B cell (primary cell): ENCODE data around the gene RIIAD1. TPM values are rescaled to one million over a fixed set of nuclear protein-coding genes. Genes with fewer than 3 reads are reported as not detected.

ENCODE experiments used
- ATAC-seq: fragments of 200-7000 bp; cut with Tn5 transposase; one replicate; pipeline ENCODE4 v1.10.0; 2021; ENCODE audit warnings: low read depth, mild to moderate bottlenecking, moderate number of reproducible peaks, moderate library complexity
- CTCF ChIA-PET: fragments of 350-600 bp; sonication (Branson Sonifier 250); formaldehyde crosslinking; loops from one replicate; lab custom pipeline; 2021; ENCODE audit warnings: antibody characterized with exemption, inconsistent platforms; lab: Charles Lee
- POLR2A ChIA-PET: fragments of 350-600 bp; sonication (Branson Sonifier 250); formaldehyde crosslinking; loops from one replicate; lab custom pipeline; 2021; ENCODE audit warnings: antibody characterized with exemption; lab: Charles Lee
- DNase-seq: peaks from one replicate; pipeline ENCODE4 v3.0.0; 2013
- H2AFZ ChIP-seq: 2 replicates; pipeline ENCODE4 v1.6.1; 2012; ENCODE audit warnings: mild to moderate bottlenecking, low read depth, low read length; ENCODE audit not compliant: insufficient read depth, poor library complexity, severe bottlenecking
- H3K27ac ChIP-seq, 2 donors: 1 replicate in 1 of 2; 2 replicates in 1 of 2; pipeline ENCODE4 v1.5.1; 2012 to 2013; ENCODE audit warnings: low read length in 2 of 2, mild to moderate bottlenecking in 2 of 2, moderate library complexity in 1 of 2
- H3K27me3 ChIP-seq, 4 experiments: fragments of 200-600 bp in 1 of 4; sonication (generic) in 1 of 4; replicated peaks in 1 of 4; 1 replicate in 2 of 4; 2 replicates in 2 of 4; pipeline versions ENCODE4 v1.6.1 to v1.7.0; 2013 to 2016; ENCODE audit warnings: low read length in 3 of 4, mild to moderate bottlenecking in 2 of 4, mixed read lengths in 1 of 4, moderate library complexity in 1 of 4; ENCODE audit not compliant: insufficient read depth in 4 of 4, control insufficient read depth in 3 of 4; ENCODE audit errors: control extremely low read depth in 1 of 4
- H3K36me3 ChIP-seq, 2 experiments: replicated peaks in 1 of 2; 1 replicate in 1 of 2; 2 replicates in 1 of 2; pipeline versions ENCODE4 v1.6.1 to v1.7.1; 2013; ENCODE audit warnings: low read length in 1 of 2; ENCODE audit not compliant: insufficient read depth in 2 of 2, control insufficient read depth in 1 of 2; ENCODE audit errors: control extremely low read depth in 1 of 2, extremely low read depth in 1 of 2
- H3K4me1 ChIP-seq, 2 donors: fragments of 200-600 bp in 1 of 2; sonication (generic) in 1 of 2; 1 replicate in 1 of 2; 2 replicates in 1 of 2; pipeline versions ENCODE4 v1.5.1 to v1.6.1; 2013 to 2017; ENCODE audit warnings: low read length in 2 of 2; ENCODE audit not compliant: control insufficient read depth in 2 of 2, insufficient read depth in 2 of 2
- H3K4me2 ChIP-seq: replicated peaks from 2 replicates; pipeline ENCODE3; 2012; ENCODE audit warnings: mild to moderate bottlenecking, low read depth, low read length; ENCODE audit not compliant: poor library complexity, severe bottlenecking
- H3K4me3 ChIP-seq, 5 experiments: fragments of 200-600 bp in 1 of 5; sonication (generic) in 1 of 5; 1 replicate in 3 of 5; 2 replicates in 2 of 5; pipeline versions ENCODE4 v1.5.1 to v1.7.0; 2011 to 2016; ENCODE audit warnings: low read length in 4 of 5, mild to moderate bottlenecking in 4 of 5, low read depth in 2 of 5, control low read depth in 1 of 5, moderate library complexity in 1 of 5; ENCODE audit not compliant: insufficient read depth in 1 of 5; ENCODE audit errors: control extremely low read depth in 1 of 5, extremely low read depth in 1 of 5
- H3K79me2 ChIP-seq: fragments of 200-600 bp; sonication (generic); one replicate; pipeline ENCODE4 v1.6.0; 2016; ENCODE audit warnings: low read length; ENCODE audit not compliant: control insufficient read depth, insufficient read depth
- H3K9ac ChIP-seq: fragments of 200-600 bp; sonication (generic); 2 replicates; pipeline ENCODE4 v1.6.1; 2017; ENCODE audit warnings: mild to moderate bottlenecking, low read length, moderate library complexity
- H3K9me3 ChIP-seq, 3 donors: one replicate each; pipeline versions ENCODE4 v1.6.1 to v1.7.1; 2013; ENCODE audit warnings: low read length in 2 of 3; ENCODE audit not compliant: control insufficient read depth in 2 of 3, insufficient read depth in 1 of 3; ENCODE audit errors: control extremely low read depth in 1 of 3
- H4K20me1 ChIP-seq: 2 replicates; pipeline ENCODE4 v1.6.0; 2012; ENCODE audit warnings: mild to moderate bottlenecking, low read length; ENCODE audit not compliant: insufficient read depth, control insufficient read depth, poor library complexity, severe bottlenecking
- H3K27ac Mint-ChIP-seq: one replicate; pipeline ENCODE4 v1.8.0; 2021; ENCODE audit warnings: mixed read lengths
- H3K27me3 Mint-ChIP-seq: one replicate; pipeline ENCODE4 v1.8.0; 2021; ENCODE audit warnings: mixed read lengths
- H3K4me1 Mint-ChIP-seq: one replicate; pipeline ENCODE4 v1.8.0; 2021; ENCODE audit warnings: mixed read lengths
- H3K4me3 Mint-ChIP-seq: one replicate; pipeline ENCODE4 v1.8.0; 2021; ENCODE audit warnings: mixed read lengths
- H3K9me3 Mint-ChIP-seq: one replicate; pipeline ENCODE4 v1.8.0; 2022; ENCODE audit warnings: mixed read lengths; ENCODE audit not compliant: insufficient read depth
- EZH2 ChIP-seq: IDR thresholded peaks from 2 replicates; pipeline ENCODE4 v1.6.1; 2012; ENCODE audit warnings: borderline replicate concordance, low read depth, mild to moderate bottlenecking, moderate library complexity, low read length; ENCODE audit not compliant: insufficient read depth, poor library complexity, severe bottlenecking
- WGBS: methylation state at CpG from one replicate; pipeline ENCODE4 v1.1.5; 2013; ENCODE audit warnings: missing lambda C conversion rate; ENCODE audit not compliant: insufficient coverage; 5-methylcytosine and 5-hydroxymethylcytosine counted together
- intact Hi-C: fragments of 100-400 bp; cut with micrococcal nuclease; formaldehyde crosslinking; loops from one replicate; pipeline ENCODE4 v1.10.0; 2022
- polyA plus RNA-seq: library from polyadenylated mRNA; depleted of rRNA; stranded (reverse); fragments of >200 nt; gene quantifications from 2 replicates; pipeline ENCODE4 v1.2.3, GENCODE V29; 2012
- total RNA-seq, 2 donors: library from RNA; stranded (reverse); fragments of 120-200 nt in 1 of 2; gene quantifications; 1 replicate in 1 of 2; 2 replicates in 1 of 2; pipeline versions ENCODE4 v1.2.3 to v1.2.4, GENCODE V29; 2013 to 2022
- TF ChIP-seq, protein P1 (sequence below): fragments of 200-600 bp; IDR thresholded peaks from one replicate; pipeline ENCODE4 v1.8.0; 2022; ENCODE audit warnings: antibody characterized with exemption, mild to moderate bottlenecking

RIIAD1 gene
- total and polyA plus RNA-seq, 2 donors (not counting 1 experiment from before 2014, with no cell fraction given) = not detected

- Histone ChIP-seq H3K27me3 (peaks cover 0 to 6% (median 1%) of the 10 kb centered on the region in 4 experiments), H3K4me3 (no peak overlapping the region), H3K79me2 (no peaks in the 10 kb centered on the region), H3K36me3 (no peaks in the 10 kb centered on the region), H3K9ac (no peak overlapping the region), H3K9me3 (peaks cover 0 to 17% (median 12%) of the 10 kb centered on the region in 3 donors), H2AFZ (no peak overlapping the region), H3K4me1 (no peaks in the 10 kb centered on the region), H3K4me2 (no peak overlapping the region), H4K20me1 (no peaks in the 10 kb centered on the region), H3K27ac (no peak overlapping the region)
- WGBS = 57% methylated on average over 3 of the region's 3 CpGs
- no peak for ATAC-seq
- intact Hi-C loops = no loop called here
- Mint-ChIP-seq H3K27ac (no peak overlapping the region), H3K27me3 (no peaks in the 10 kb centered on the region), H3K4me3 (no peak overlapping the region), H3K4me1 (no peaks in the 10 kb centered on the region), H3K9me3 (peaks cover 12% of the 10 kb centered on the region)
- TF ChIP-seq, protein P1, sequence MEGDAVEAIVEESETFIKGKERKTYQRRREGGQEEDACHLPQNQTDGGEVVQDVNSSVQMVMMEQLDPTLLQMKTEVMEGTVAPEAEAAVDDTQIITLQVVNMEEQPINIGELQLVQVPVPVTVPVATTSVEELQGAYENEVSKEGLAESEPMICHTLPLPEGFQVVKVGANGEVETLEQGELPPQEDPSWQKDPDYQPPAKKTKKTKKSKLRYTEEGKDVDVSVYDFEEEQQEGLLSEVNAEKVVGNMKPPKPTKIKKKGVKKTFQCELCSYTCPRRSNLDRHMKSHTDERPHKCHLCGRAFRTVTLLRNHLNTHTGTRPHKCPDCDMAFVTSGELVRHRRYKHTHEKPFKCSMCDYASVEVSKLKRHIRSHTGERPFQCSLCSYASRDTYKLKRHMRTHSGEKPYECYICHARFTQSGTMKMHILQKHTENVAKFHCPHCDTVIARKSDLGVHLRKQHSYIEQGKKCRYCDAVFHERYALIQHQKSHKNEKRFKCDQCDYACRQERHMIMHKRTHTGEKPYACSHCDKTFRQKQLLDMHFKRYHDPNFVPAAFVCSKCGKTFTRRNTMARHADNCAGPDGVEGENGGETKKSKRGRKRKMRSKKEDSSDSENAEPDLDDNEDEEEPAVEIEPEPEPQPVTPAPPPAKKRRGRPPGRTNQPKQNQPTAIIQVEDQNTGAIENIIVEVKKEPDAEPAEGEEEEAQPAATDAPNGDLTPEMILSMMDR = no peak
- POLR2A ChIA-PET = no interaction called here
- CTCF ChIA-PET = no interaction called here
- no peak for DNase-seq
Observed at GRCh38 chr1:151739590-151740355, 18.5 kb downstream of the RIIAD1 start.

GRCh38 chr1:151741516-151741915, 20.2 kb downstream of the RIIAD1 start:
- Mint-ChIP-seq H3K27ac (no peak overlapping the region), H3K4me3 (no peak overlapping the region), H3K4me1 (no peaks in the 10 kb centered on the region), H3K9me3 (peaks cover 11% of the 10 kb centered on the region), H3K27me3 (peaks cover 5% of the 10 kb centered on the region)
- 100% methylated on average over 2 of the region's 4 CpGs for WGBS
- no peak overlapping the region for H3K27ac ChIP-seq
- H3K9ac ChIP-seq = no peak overlapping the region
- H3K4me2 ChIP-seq = no peak overlapping the region
- no peaks in the 10 kb centered on the region for H3K4me1 ChIP-seq
- peaks cover 0 to 17% (median 12%) of the 10 kb centered on the region in 3 donors for H3K9me3 ChIP-seq
- peaks cover 0 to 3% (median 1%) of the 10 kb centered on the region in 4 experiments for H3K27me3 ChIP-seq
- no peaks in the 10 kb centered on the region for H3K79me2 ChIP-seq
- TF ChIP-seq EZH2 = no peak
- TF ChIP-seq, protein P1 = no peak
- no peak overlapping the region for H3K4me3 ChIP-seq
- H4K20me1 ChIP-seq = no peaks in the 10 kb centered on the region
- ChIA-PET CTCF (no interaction called here), POLR2A (no interaction called here)
- intact Hi-C loops = no loop called here
- no peaks in the 10 kb centered on the region for H3K36me3 ChIP-seq
- DNase-seq = no peak
- H2AFZ ChIP-seq = no peak overlapping the region
- no peak for ATAC-seq
